Measurements from ENCODE around the gene TPPP3.
"Not testable (repeated sequence)": the region's sequence is repeated elsewhere in the genome, so short reads cannot be mapped to it uniquely, and the experiment has no call there.

The TPPP3 gene

DNA sequence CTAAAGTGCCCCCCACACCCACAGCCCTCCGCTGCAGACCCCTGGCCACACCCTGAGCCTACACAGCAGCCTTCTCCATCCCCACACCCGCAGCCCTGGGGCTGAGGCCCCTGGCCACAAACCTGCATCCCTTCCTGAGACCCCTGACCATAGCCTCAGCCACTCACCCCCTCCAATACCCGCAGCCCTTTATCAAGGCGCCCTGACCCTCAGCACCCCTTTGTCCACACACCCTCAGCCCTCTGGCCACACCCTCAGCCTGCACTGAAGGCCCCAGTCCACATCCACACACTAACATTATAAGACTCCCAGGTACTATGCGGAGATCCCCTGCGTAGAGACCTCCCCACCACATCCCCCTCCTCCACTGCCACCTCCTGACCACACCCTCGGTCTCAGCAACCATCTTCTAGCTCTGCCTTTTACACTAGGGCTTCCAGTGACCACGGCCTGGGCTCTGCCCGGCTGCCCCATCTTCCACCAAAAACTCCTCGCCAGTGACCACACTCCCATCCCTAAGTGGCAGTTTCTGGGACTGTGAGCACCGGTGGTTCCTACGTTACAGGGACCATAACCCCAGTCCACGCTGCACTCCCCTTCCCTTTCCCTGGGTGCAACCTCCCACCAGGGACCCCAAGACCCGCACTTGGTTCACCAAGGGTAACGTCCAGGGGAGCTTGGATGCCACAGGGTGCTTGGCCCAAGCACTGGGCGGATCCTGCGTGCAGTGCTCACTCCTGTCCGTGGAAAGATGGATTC lies 818 bp downstream of the TPPP3 start:
- H3K36me3 Mint-ChIP-seq (ENCODE audit: low read depth) = no peaks in the 10 kb centered on the region
- no peak overlapping the region for H3K27ac Mint-ChIP-seq
- no peaks in the 10 kb centered on the region for H3K9me3 Mint-ChIP-seq
- peaks cover 41% of the 10 kb centered on the region for H3K27me3 Mint-ChIP-seq (ENCODE audit: low read depth)
- H3K4me3 Mint-ChIP-seq = no peak overlapping the region
- peaks cover 8% of the 10 kb centered on the region for H3K4me1 Mint-ChIP-seq (ENCODE audit: low read depth)

DNA sequence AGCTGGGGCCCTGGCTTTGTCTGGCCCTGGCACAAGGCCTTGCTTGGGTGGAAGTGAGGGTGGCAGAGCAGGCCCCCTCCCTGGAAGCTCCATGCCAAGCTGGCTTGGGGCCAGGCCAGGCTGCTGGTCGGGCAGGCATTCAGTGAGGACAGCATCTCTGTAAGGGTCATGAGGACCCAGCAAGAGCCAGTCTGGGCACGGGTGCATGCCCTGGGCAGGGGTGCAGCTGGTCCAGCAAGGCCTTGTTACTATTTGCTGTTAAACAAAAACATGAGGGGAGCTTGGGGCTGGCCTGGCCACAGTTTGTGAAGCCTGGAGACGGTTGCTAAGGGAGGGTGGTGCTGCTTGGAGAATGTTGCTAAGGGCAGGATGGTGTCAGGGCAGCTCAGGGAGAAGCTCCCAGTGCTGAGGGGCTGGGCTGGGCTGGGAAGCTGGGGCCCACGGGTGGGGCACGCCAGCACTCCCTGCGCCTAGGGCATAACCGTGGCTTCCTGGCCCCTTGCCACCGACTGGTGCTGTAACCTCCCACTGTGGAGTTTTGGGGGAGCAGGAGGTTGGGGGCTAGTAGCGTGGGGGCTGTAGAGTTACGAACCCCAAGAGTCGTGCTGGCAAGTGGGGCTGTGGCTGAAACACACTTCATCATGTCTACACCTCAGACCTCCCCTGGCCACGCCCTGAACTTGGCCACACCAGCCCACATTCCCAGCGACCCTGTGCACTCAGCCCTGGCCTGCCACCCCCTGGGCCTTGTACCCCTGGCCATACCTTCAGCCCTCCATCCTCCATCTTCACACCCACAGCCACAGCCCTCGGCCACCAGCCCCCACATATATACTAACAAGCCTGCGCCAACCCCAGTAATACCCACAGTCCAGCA lies 1.6 kb downstream of the TPPP3 start:
- peaks cover 8% of the 10 kb centered on the region for H3K4me1 Mint-ChIP-seq (ENCODE audit: low read depth)
- H3K27ac Mint-ChIP-seq = no peak overlapping the region
- H3K9me3 Mint-ChIP-seq = no peaks in the 10 kb centered on the region
- H3K4me3 Mint-ChIP-seq = no peak overlapping the region
- H3K36me3 Mint-ChIP-seq (ENCODE audit: low read depth) = no peaks in the 10 kb centered on the region
- peaks cover 41% of the 10 kb centered on the region for H3K27me3 Mint-ChIP-seq (ENCODE audit: low read depth)

DNA sequence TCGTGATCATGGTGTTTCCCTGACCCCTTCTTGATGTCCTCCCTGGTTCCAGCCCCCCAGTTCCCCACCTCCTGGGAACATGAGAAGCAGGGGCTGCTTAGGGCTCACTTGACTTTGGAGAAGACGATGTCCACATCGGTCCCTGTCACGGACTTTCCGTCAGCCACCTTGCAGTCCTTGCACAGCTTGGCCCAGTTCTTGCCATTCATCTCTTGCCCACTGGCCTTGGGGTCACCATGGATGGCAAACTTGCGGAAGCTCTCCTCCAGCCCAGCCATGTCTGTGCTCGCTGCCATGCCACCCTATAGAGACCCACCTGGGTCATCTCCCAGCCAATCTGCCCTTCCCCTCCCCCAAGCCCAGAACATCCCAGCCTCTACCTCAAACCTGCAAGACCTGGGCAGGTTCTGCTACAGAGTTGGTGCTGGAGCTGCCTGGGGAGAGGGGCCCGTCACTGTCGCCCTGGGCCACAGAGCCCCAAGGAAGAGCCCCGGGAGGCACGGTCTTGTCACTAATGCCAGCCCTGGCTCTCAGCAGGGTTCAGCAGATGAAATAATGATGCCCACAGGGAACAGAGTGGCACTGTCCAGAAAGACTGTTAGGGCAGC lies 2.4 kb downstream of the TPPP3 start:
- H3K4me1 Mint-ChIP-seq (ENCODE audit: low read depth) = peaks cover 8% of the 10 kb centered on the region
- no peaks in the 10 kb centered on the region for H3K36me3 Mint-ChIP-seq (ENCODE audit: low read depth)
- no peaks in the 10 kb centered on the region for H3K9me3 Mint-ChIP-seq
- H3K27me3 Mint-ChIP-seq (ENCODE audit: low read depth) = peaks cover 47% of the 10 kb centered on the region
- H3K27ac Mint-ChIP-seq = no peak overlapping the region
- no peak overlapping the region for H3K4me3 Mint-ChIP-seq

DNA sequence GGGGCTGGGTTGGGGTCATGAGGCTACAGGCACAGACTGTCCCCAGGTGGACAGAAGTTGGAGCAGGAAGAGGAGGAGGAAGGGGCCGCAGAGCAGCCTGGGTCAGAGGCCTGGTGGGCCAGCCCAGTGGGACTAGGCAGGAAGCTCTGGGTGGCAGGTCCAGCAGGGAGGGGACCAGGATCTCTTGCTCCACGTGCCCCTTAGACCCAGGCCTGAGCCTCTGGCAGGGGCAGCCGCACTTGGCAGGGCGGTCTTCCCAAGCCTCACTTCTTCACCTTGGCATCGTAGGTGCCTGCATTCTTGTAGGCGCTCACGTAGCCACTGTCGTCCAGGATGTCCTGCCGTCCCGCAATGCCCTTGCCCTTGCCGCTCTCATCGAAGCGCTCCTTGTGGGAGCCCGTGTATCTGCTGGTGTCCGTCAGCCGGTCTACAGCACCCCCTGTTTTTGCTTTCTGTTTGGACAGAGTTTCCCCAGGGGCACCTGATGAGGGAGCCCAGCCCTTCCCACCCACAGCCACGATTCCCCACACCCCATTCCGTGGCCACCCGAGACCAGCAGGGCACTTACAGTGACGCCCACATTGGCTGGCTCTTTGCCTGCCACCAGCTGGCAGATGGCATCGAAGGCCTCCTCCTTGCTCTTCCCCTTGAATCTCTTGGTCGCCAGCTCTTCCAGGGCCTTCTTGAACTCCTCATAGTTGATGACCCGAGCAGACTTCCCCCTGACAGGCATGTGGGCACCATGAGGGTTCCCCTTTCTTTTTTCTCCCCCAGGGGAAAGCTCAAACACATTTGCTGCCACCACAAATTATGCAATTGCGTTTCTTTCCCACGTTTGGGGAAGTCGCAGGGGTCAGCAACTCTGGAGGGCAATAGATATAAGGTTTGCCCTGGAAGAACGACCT lies 3.1 kb downstream of the TPPP3 start:
- no peak overlapping the region for H3K27ac Mint-ChIP-seq
- H3K9me3 Mint-ChIP-seq = no peaks in the 10 kb centered on the region
- H3K4me1 Mint-ChIP-seq (ENCODE audit: low read depth) = peaks cover 4% of the 10 kb centered on the region
- H3K27me3 Mint-ChIP-seq (ENCODE audit: low read depth) = peaks cover 47% of the 10 kb centered on the region
- no peak overlapping the region for H3K4me3 Mint-ChIP-seq
- no peaks in the 10 kb centered on the region for H3K36me3 Mint-ChIP-seq (ENCODE audit: low read depth)

DNA sequence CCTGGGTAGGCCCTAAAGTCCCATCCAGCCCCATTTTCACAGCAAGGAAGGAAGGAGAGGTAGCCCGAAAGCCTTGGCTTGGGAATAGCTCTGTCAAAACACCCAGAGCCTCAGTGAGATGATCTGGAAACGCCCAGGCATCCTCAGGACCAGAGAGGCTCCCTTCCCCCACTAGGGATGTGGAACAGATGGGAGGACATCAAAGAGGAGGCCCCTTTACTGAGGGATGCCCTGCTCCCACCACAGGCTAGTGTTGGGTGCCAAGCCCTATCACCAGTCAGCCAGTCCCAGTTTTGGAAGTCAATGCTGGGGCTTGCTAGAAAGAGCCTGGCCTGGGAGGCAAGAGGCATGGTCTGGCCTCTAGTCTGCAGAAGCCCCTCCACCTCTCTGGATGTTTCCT lies 4.7 kb downstream of the TPPP3 start:
- no peak overlapping the region for H3K4me3 Mint-ChIP-seq
- H3K36me3 Mint-ChIP-seq (ENCODE audit: low read depth) = no peaks in the 10 kb centered on the region
- no peaks in the 10 kb centered on the region for H3K9me3 Mint-ChIP-seq
- H3K27ac Mint-ChIP-seq = no peak overlapping the region
- peaks cover 39% of the 10 kb centered on the region for H3K27me3 Mint-ChIP-seq (ENCODE audit: low read depth)
- H3K4me1 Mint-ChIP-seq (ENCODE audit: low read depth) = no peaks in the 10 kb centered on the region

DNA sequence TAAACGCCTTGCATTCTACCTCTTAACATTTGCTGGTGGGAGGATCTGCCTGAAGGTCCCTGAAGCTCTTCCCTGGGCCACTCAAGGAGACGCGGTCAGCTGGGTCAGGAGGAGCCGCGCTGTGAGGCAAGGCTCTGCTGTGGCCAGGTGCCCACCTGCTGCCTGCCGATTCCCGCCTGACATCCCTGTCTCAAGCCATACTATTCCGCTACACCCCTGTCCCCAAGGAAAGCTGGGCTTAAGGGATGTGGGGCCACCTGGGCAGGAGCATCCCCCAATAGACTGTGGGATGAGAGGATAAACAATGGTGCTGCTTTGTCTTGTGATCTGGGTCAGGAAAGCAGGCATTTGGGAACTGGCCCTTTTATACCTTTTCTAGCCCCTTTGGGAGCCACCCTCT lies 5.1 kb downstream of the TPPP3 start:
- Mint-ChIP-seq H3K27me3 (ENCODE audit: low read depth) (peaks cover 38% of the 10 kb centered on the region), H3K27ac (no peak overlapping the region), H3K9me3 (no peaks in the 10 kb centered on the region), H3K4me1 (ENCODE audit: low read depth) (no peaks in the 10 kb centered on the region), H3K36me3 (ENCODE audit: low read depth) (no peaks in the 10 kb centered on the region), H3K4me3 (no peak overlapping the region)

DNA sequence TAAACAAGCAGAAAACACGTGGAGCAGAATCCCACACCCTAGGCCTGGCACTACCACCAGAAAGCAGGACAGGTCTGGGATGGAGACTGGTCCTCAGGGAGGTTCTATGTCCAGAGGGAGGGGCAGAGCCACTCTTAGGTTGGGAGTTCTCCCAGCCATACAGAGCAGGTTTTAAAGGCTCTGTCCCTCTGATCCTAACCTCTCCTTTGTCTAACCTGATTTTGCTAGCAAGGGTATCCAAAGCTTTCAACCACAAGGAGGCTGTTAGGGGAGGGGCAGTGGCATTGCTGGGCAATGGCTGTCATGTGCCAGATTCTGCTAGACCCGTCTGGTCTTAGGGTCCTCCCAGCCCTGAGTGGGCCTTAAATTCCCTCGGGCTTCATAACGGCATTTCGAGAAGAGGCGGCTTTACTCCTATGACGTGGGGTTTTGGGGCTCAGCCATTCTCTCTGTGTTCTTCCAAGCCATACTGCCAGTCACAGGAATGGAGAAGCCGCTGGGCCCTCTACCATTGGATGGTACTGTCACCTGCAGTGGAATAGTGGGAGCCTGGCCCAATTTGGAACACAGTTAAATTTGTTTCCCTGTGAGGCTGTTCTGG lies 5.7 kb downstream of the TPPP3 start:
- Mint-ChIP-seq H3K9me3 (no peaks in the 10 kb centered on the region), H3K36me3 (ENCODE audit: low read depth) (no peaks in the 10 kb centered on the region), H3K27me3 (ENCODE audit: low read depth) (peaks cover 35% of the 10 kb centered on the region), H3K4me3 (no peak overlapping the region), H3K27ac (no peak overlapping the region), H3K4me1 (ENCODE audit: low read depth) (no peaks in the 10 kb centered on the region)

DNA sequence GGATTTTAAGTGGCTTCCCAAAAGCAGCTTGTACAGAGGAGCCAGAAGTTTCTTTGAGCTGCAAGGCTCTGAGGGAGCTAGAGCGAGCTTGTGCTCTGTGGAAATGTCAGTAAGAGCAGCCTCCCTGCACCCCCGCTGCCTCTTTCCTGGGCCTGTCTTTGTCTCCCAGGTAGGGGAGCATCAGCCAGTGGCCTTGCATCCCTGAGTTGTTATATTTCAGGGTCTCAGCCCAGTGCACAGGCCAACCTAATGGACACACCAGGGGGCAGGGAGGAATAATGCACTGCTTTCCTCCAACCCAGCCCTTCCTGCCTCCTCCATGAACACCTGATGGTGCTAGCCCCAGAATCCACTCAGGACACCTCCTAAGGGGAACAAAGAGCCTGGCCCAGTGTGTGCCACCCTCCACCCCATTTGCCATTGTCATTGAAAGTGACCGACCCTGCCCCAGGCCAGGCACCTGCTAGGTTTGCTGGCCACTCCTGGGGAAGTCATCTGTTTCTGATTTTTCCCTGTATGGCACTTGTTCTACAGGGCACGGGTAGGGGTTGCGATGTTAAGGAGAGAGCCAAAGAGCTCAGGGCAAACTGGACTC lies 6.3 kb downstream of the TPPP3 start:
- H3K27me3 Mint-ChIP-seq (ENCODE audit: low read depth) = peaks cover 29% of the 10 kb centered on the region
- no peaks in the 10 kb centered on the region for H3K9me3 Mint-ChIP-seq
- H3K27ac Mint-ChIP-seq = no peak overlapping the region
- no peaks in the 10 kb centered on the region for H3K4me1 Mint-ChIP-seq (ENCODE audit: low read depth)
- H3K36me3 Mint-ChIP-seq (ENCODE audit: low read depth) = no peaks in the 10 kb centered on the region
- no peak overlapping the region for H3K4me3 Mint-ChIP-seq

DNA sequence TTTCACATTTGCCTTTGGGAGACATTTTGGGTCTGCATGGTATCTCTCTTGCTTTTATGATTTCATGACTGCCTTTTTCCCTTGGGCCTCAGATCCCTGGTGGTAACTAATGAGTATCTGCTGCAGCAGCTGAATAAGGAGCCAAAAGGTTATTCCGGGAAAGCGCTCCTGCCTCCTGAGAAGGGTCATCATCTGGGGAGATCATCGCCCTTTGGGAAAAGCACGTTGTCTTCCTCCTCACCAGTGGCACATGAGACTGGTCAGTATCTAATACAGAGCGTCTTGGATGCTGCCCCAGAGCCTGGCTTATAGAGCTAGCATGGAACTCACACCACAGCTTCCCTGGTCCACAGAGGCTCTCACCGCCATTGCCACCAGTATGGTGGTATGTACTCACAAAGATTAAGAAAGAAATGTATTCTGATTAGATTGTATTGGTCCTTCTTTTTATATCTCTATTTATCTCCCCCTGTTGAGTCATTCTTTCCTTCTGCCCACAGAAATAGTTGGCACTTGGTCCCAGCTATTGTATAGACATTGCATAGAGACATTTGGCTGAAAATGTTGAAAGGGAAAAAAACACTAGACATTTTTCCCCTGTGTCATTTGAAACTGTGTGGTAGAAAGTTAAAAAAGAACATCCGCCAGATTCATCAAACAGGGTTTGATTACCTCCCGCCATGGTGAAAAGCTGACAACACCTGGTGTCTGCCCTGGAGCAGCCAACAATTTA lies 8.4 kb downstream of the TPPP3 start:
- Mint-ChIP-seq H3K4me1 (ENCODE audit: low read depth) (no peaks in the 10 kb centered on the region), H3K4me3 (no peak overlapping the region), H3K27ac (no peak overlapping the region), H3K9me3 (no peaks in the 10 kb centered on the region), H3K27me3 (ENCODE audit: low read depth) (peaks cover 18% of the 10 kb centered on the region), H3K36me3 (ENCODE audit: low read depth) (no peaks in the 10 kb centered on the region)

DNA sequence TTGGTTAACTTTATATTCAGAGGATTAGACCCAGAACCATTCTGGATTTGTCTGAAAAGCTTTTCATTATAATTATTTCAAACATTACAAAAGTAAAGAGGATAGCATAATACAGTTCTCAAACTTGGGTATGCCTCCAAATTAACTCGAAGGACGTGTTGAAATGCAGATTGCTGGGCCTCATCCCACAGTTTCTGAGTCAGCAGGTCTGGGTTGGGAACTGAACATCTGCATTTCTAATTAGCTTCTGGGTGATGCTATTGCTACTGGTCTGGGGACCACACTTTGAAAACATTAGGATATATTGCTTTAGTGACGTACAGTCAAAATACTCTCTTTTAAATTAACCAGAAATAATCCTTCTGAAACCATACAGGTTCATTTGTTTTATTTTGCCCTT lies 10.0 kb downstream of the TPPP3 start:
- no peak overlapping the region for H3K27ac Mint-ChIP-seq
- no peaks in the 10 kb centered on the region for H3K36me3 Mint-ChIP-seq (ENCODE audit: low read depth)
- no peak overlapping the region for H3K4me3 Mint-ChIP-seq
- no peaks in the 10 kb centered on the region for H3K4me1 Mint-ChIP-seq (ENCODE audit: low read depth)
- no peaks in the 10 kb centered on the region for H3K9me3 Mint-ChIP-seq
- peaks cover 18% of the 10 kb centered on the region for H3K27me3 Mint-ChIP-seq (ENCODE audit: low read depth)

DNA sequence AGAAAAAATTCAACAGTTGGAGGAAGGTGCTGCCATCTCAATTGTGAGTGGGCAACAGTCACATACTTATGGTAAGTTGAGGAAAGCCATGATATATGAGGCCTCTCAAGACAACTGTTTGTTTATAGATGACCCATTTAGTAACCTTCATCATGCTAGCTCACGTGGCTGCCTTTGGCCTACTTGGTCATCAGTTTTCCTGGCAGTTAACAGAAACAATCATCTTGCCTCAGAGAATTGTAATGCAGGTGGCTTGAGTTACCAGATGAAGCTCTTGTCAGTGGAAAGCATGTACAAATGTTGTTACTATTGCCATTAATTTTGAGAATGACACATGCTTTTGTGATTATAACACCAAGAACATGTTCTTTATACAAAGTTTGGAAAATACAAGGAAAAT lies 14.7 kb downstream of the TPPP3 start:
- Mint-ChIP-seq H3K9me3 (no peaks in the 10 kb centered on the region), H3K27me3 (ENCODE audit: low read depth) (peaks cover 4% of the 10 kb centered on the region), H3K27ac (no peak overlapping the region), H3K4me3 (no peak overlapping the region), H3K36me3 (ENCODE audit: low read depth) (no peaks in the 10 kb centered on the region), H3K4me1 (ENCODE audit: low read depth) (no peaks in the 10 kb centered on the region)

DNA sequence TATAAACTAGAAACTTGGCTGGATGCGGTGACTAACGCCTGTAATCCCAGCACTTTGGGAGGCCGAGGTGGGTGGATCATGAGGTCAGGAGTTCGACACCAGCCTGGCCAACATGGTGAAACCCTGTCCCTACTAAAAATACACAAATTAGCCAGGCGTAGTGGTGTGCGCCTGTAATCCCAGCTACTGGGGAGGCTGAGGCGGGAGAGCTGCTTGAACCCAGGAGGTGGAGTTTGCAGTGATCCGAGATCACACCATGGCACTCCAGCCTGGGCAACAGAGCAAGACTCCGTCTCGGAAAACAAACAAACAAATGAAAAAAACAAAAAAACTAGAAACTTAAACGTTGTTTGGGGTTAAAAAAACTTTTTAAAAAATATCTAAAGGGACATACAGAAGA lies 17.3 kb downstream of the TPPP3 start:
- H3K36me3 Mint-ChIP-seq (ENCODE audit: low read depth); H3K4me3 Mint-ChIP-seq; H3K27ac Mint-ChIP-seq; H3K4me1 Mint-ChIP-seq (ENCODE audit: low read depth); H3K27me3 Mint-ChIP-seq (ENCODE audit: low read depth); H3K9me3 Mint-ChIP-seq: not testable (repeated sequence)

DNA sequence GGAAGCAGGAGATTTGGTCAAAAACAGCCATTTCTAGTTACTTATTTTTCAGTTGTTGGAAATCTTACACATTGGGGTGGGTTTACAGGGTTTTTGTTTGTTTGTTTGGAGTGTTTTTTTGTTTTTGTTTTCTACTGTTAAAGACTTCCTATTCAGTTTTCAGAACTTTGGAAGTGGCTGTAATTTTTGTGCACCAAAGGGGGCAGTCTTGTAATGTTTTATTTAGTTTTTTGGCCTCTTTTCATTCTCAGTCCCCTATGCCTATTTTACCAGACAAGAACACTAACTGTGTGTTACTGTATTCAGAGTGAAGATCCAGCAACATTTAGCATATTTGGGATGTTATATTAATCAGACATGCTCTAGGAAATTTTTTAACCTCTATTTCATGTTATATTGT lies 20.6 kb downstream of the TPPP3 start:
- no peak overlapping the region for H3K4me3 Mint-ChIP-seq
- H3K27ac Mint-ChIP-seq = no peak overlapping the region
- H3K27me3 Mint-ChIP-seq (ENCODE audit: low read depth) = peaks cover 6% of the 10 kb centered on the region
- no peaks in the 10 kb centered on the region for H3K9me3 Mint-ChIP-seq
- no peaks in the 10 kb centered on the region for H3K36me3 Mint-ChIP-seq (ENCODE audit: low read depth)
- no peaks in the 10 kb centered on the region for H3K4me1 Mint-ChIP-seq (ENCODE audit: low read depth)
